HepG2 (cell line): ENCODE results near the gene GPT2. TPM values are rescaled to one million over a fixed set of nuclear protein-coding genes. Genes with fewer than 3 reads are reported as not detected.

Source experiments
- ATM ChIP-seq: fragments of 450-650 bp; IDR thresholded peaks from 2 replicates; pipeline ENCODE4 v1.7.1; 2017; ENCODE audit warnings: mild to moderate bottlenecking, borderline replicate concordance
- BCL6 ChIP-seq: IDR thresholded peaks from 2 replicates; pipeline ENCODE4 v1.6.1; 2016; ENCODE audit warnings: missing genetic modification reagents, missing compliant biosample characterization
- CAMTA2 ChIP-seq: sonication (generic); formaldehyde crosslinking; IDR thresholded peaks from 2 replicates; pipeline ENCODE4 v1.4.0; 2020; ENCODE audit warnings: mild to moderate bottlenecking, missing genetic modification reagents, borderline replicate concordance
- CREBL2 ChIP-seq: sonication (generic); formaldehyde crosslinking; IDR thresholded peaks from 2 replicates; pipeline ENCODE4 v1.8.1; 2023; ENCODE audit warnings: missing genetic modification reagents, mild to moderate bottlenecking, borderline replicate concordance
- DPF2 ChIP-seq: sonication (generic); formaldehyde crosslinking; IDR thresholded peaks from 2 replicates; pipeline ENCODE4 v1.4.0; 2020; ENCODE audit warnings: mild to moderate bottlenecking, low read depth, missing genetic modification reagents, borderline replicate concordance
- FOSL2 ChIP-seq: sonication (generic); formaldehyde crosslinking; IDR thresholded peaks from 2 replicates; pipeline ENCODE4 v1.4.0; 2020; ENCODE audit warnings: missing genetic modification reagents
- HCFC1 ChIP-seq: fragments of 150-350 bp; IDR thresholded peaks from 2 replicates; pipeline ENCODE4 v1.6.1; 2014; ENCODE audit warnings: low read depth, low read length
- HNF1A ChIP-seq, 2 experiments: sonication (generic) in 1 of 2; formaldehyde crosslinking in 1 of 2; IDR thresholded peaks; 2 replicates each; pipeline versions ENCODE4 v1.4.0 to v1.6.1; 2016 to 2020; ENCODE audit warnings: borderline replicate concordance in 1 of 2, low read depth in 1 of 2, mild to moderate bottlenecking in 1 of 2, missing genetic modification reagents in 1 of 2
- NCOA1 ChIP-seq: sonication (generic); formaldehyde crosslinking; IDR thresholded peaks from 2 replicates; pipeline ENCODE4 v1.9.0; 2021; ENCODE audit warnings: missing genetic modification reagents
- RXRA ChIP-seq: sonication (generic); formaldehyde crosslinking; IDR thresholded peaks from 2 replicates; pipeline ENCODE4 v1.5.1; 2020; ENCODE audit warnings: missing genetic modification reagents
- SIN3A ChIP-seq: IDR thresholded peaks from 2 replicates; pipeline ENCODE4 v1.6.1; 2011; ENCODE audit warnings: low read depth, mild to moderate bottlenecking, control low read depth, low read length, borderline replicate concordance
- SMAD1 ChIP-seq: sonication (generic); formaldehyde crosslinking; IDR thresholded peaks from 2 replicates; pipeline ENCODE4 v1.4.0; 2020; ENCODE audit warnings: missing genetic modification reagents, low read depth, mild to moderate bottlenecking, borderline replicate concordance
- SNAPC5 ChIP-seq: sonication (generic); formaldehyde crosslinking; IDR thresholded peaks from 2 replicates; pipeline ENCODE4 v1.8.1; 2023; ENCODE audit warnings: mild to moderate bottlenecking, missing genetic modification reagents, borderline replicate concordance
- TARDBP ChIP-seq: sonication (generic); formaldehyde crosslinking; IDR thresholded peaks from 2 replicates; pipeline ENCODE4 v1.8.0; 2022; ENCODE audit warnings: mild to moderate bottlenecking, missing genetic modification reagents
- TFDP2 ChIP-seq: sonication (generic); formaldehyde crosslinking; IDR thresholded peaks from 2 replicates; pipeline ENCODE4 v1.4.0; 2020; ENCODE audit warnings: missing genetic modification reagents
- ZFP41 ChIP-seq: sonication (generic); formaldehyde crosslinking; IDR thresholded peaks from 2 replicates; pipeline ENCODE4 v1.4.0; 2020; ENCODE audit warnings: mild to moderate bottlenecking, missing genetic modification reagents, borderline replicate concordance
- ZNF672 ChIP-seq: sonication (generic); formaldehyde crosslinking; IDR thresholded peaks from 2 replicates; pipeline ENCODE4 v1.8.1; 2022; ENCODE audit warnings: missing genetic modification reagents
- ZNF687 ChIP-seq: sonication (generic); formaldehyde crosslinking; IDR thresholded peaks from 2 replicates; pipeline ENCODE4 v1.5.1; 2020; ENCODE audit warnings: mild to moderate bottlenecking, missing genetic modification reagents, moderate library complexity
- polyA plus RNA-seq, 8 experiments: library from polyadenylated mRNA; depleted of rRNA in 3 of 8; stranded (reverse) in 7 of 8; unstranded in 1 of 8; fragments of >200 nt; fragmentation: Illumina TruSeq in 4 of 8; extraction: Trizol in 4 of 8; gene quantifications; 2 replicates each; pipeline versions ENCODE4 v1.2.1 to v1.2.3, GENCODE V29; 2011 to 2016; ENCODE audit warnings: low read depth in 4 of 8, missing spikeins in 1 of 8, mixed read lengths in 1 of 8; ENCODE audit not compliant: insufficient read depth in 1 of 8
- total RNA-seq, 5 experiments: library from RNA; depleted of rRNA; stranded (reverse); fragments of >200 nt; fragmentation: Illumina TruSeq; extraction: Trizol; gene quantifications; 2 replicates each; pipeline ENCODE4 v1.2.3, GENCODE V29; 2016; ENCODE audit warnings: low read depth in 1 of 5

Gene GPT2
- total and polyA plus RNA-seq, 2 of the 13 experiments (the other 11 are each of a cell fraction or from before 2014, with no cell fraction given), result 138 to 267 TPM

- TF ChIP-seq BCL6 (peak; percentile 58; the same call in 1 of the 2 replicates), DPF2 (no peak), FOSL2 (peak; percentile 45), CREBL2 (CRISPR knock-in tag) (peak; percentile 91; the same call in 1 of the 2 replicates), HCFC1 (peak; percentile 35; the same call in 1 of the 2 replicates), RXRA (peak; percentile 81), ZNF672 (no peak; the same call in 1 of the 2 replicates), ZFP41 (CRISPR knock-in tag) (peak; percentile 78), SMAD1 (CRISPR knock-in tag) (peak; percentile 50; the same call in 1 of the 2 replicates), SNAPC5 (CRISPR knock-in tag) (peak; percentile 69; the same call in 1 of the 2 replicates), TFDP2 (CRISPR knock-in tag) (peak; percentile 76), HNF1A (IDR thresholded peaks at IDR 0.05; ENCODE audit: low read depth) (no peak), HNF1A (CRISPR knock-in tag; IDR thresholded peaks at IDR 0.05; ENCODE audit: borderline replicate concordance) (no peak), CAMTA2 (no peak), TARDBP (peak; percentile 68; the same call in 1 of the 2 replicates), ZNF687 (CRISPR knock-in tag) (peak; percentile 98), NCOA1 (CRISPR knock-in tag) (peak; percentile 84), SIN3A (peak; percentile 72; the same call in 1 of the 2 replicates), ATM (no peak)
Measured at GRCh38 chr16:46973207-46973995, 89.2 kb downstream of the GPT2 start, which contains the start of gene DNAJA2 (continued).
